Neural cell (in vitro differentiated cells): ENCODE measurements around the gene OR10D3.

Experiments
- EP300 ChIP-seq: fragments of 450-650 bp; conservative IDR thresholded peaks from 2 replicates; pipeline ENCODE4 v1.6.1; 2014; ENCODE audit warnings: antibody characterized with exemption, mild to moderate bottlenecking, moderate library complexity; ENCODE audit not compliant: poor library complexity, severe bottlenecking
- EZH2 ChIP-seq: fragments of 200-600, 300-800 bp; shearing (Covaris generic), sonication (generic); IDR thresholded peaks from 2 replicates; pipeline ENCODE4 v1.6.1; 2014; ENCODE audit warnings: antibody characterized with exemption, low read length, borderline replicate concordance, mild to moderate bottlenecking; ENCODE audit not compliant: insufficient read depth, poor library complexity, severe bottlenecking
- POLR2AphosphoS5 ChIP-seq: IDR thresholded peaks from 2 replicates; pipeline ENCODE4 v1.6.1; 2012
- TAF1 ChIP-seq: IDR thresholded peaks from 2 replicates; pipeline ENCODE4 v1.6.1; 2012; ENCODE audit warnings: low read depth
- TF ChIP-seq, protein P1 (sequence below): fragments of 450-650 bp; IDR thresholded peaks from 2 replicates; pipeline ENCODE4 v1.5.1; 2014; ENCODE audit warnings: antibody characterized with exemption, mild to moderate bottlenecking, moderate library complexity; ENCODE audit not compliant: poor library complexity, severe bottlenecking
- TF ChIP-seq, protein P2 (sequence below): IDR thresholded peaks from 2 replicates; pipeline ENCODE4 v1.6.1; 2012; ENCODE audit warnings: borderline replicate concordance

DNA sequence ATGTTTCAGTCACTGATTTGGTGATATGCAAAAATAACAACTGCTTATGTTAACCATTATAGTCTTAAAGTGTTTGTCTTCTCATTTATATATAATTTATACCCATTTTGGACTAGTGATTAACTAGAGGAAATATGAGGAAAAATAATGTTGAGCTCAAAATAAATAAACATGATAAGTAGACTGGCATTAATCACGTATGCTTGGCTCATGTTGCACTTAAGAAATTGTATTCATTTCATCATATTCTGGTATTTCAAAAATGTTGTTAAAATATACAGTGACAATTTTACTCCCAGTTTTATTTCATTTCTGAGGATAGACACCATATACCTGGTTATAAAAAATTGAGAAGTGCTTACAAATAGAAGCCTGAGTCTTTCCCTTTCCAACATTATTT lies 3.8 kb upstream of the OR10D3 start:
- TF ChIP-seq, protein P1, sequence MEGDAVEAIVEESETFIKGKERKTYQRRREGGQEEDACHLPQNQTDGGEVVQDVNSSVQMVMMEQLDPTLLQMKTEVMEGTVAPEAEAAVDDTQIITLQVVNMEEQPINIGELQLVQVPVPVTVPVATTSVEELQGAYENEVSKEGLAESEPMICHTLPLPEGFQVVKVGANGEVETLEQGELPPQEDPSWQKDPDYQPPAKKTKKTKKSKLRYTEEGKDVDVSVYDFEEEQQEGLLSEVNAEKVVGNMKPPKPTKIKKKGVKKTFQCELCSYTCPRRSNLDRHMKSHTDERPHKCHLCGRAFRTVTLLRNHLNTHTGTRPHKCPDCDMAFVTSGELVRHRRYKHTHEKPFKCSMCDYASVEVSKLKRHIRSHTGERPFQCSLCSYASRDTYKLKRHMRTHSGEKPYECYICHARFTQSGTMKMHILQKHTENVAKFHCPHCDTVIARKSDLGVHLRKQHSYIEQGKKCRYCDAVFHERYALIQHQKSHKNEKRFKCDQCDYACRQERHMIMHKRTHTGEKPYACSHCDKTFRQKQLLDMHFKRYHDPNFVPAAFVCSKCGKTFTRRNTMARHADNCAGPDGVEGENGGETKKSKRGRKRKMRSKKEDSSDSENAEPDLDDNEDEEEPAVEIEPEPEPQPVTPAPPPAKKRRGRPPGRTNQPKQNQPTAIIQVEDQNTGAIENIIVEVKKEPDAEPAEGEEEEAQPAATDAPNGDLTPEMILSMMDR = no peak
- TF ChIP-seq TAF1 (no peak), EP300 (no peak), POLR2AphosphoS5 (no peak), EZH2 (no peak)
- TF ChIP-seq, protein P2, sequence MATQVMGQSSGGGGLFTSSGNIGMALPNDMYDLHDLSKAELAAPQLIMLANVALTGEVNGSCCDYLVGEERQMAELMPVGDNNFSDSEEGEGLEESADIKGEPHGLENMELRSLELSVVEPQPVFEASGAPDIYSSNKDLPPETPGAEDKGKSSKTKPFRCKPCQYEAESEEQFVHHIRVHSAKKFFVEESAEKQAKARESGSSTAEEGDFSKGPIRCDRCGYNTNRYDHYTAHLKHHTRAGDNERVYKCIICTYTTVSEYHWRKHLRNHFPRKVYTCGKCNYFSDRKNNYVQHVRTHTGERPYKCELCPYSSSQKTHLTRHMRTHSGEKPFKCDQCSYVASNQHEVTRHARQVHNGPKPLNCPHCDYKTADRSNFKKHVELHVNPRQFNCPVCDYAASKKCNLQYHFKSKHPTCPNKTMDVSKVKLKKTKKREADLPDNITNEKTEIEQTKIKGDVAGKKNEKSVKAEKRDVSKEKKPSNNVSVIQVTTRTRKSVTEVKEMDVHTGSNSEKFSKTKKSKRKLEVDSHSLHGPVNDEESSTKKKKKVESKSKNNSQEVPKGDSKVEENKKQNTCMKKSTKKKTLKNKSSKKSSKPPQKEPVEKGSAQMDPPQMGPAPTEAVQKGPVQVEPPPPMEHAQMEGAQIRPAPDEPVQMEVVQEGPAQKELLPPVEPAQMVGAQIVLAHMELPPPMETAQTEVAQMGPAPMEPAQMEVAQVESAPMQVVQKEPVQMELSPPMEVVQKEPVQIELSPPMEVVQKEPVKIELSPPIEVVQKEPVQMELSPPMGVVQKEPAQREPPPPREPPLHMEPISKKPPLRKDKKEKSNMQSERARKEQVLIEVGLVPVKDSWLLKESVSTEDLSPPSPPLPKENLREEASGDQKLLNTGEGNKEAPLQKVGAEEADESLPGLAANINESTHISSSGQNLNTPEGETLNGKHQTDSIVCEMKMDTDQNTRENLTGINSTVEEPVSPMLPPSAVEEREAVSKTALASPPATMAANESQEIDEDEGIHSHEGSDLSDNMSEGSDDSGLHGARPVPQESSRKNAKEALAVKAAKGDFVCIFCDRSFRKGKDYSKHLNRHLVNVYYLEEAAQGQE = no peak
